Daoy (cell line): ENCODE measurements around the gene ONECUT1. TPM values are rescaled to one million over a fixed set of nuclear protein-coding genes. Genes with fewer than 3 reads are reported as not detected.

Source experiments
- DNase-seq: peaks from one replicate; pipeline ENCODE4 v3.0.0-alpha.2; 2015; ENCODE audit warnings: low read depth
- total RNA-seq: library from RNA; depleted of rRNA; stranded (reverse); fragments of >200 nt; shearing (Covaris generic); gene quantifications from 2 replicates; pipeline ENCODE4 v1.2.3, GENCODE V29; 2014

The ONECUT1 gene
- total RNA-seq, 1 experiment from 2014 or later, result not detected

DNA sequence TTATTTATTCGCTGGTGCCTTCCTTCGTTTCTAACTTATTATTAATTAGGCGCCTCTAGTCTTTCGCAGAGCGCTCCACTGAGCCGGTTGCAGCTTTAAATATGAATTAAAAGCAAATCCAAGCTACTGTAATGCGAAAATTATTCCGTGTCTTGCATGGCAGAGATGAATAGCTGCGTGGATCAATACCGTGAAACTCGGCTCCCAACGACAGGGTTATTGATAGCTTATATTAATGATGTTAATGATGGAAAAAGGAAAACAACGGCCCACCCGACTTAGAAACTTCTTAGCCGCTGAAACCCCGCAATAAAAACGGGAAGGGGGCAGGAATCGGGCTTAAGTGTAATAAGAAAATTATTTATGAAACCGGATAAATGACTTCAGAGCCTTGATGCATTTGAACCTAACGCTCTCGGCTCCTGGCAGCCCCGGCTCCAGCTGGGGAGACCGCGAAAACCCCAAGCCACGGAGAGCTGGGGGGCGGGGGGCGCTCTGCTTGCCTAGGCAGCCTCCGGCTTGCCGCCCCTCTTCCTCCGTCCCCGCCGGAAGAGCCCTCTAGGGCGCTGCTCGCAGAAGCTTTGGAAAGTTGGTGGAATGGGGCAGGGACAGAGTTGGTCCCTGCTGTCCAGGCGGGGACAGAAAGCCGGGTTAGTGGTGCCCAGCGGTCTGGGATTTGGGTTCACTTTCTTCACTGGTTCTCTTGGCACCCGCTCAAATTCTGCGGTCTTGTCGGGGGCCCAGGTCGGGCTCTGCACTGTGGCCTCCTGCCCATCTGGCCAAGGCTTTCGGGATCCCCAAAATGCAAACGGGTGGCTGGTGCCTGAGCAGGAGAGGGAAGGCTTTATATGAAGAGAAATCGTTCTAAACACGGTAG is 7.7 kb upstream of the ONECUT1 start:
- DNase-seq, result no peak

- DNase-seq, result no peak
Measured at GRCh38 chr15:52796753-52797520, 6.8 kb upstream of the ONECUT1 start.

DNA sequence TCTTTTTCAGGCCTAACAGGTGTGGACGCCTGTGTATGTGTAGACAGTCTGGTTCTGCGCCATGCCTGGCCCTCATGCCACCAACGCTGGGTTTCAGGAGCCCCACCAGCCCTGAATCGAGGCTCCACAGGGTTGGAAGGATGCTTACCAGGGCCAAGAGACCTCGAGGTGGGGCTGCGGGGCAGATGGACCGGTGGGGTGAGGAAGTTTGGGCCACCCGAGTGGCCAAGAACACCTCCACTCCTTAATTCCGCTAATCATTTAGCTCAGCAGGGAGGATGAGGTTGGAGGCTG is 6.0 kb upstream of the ONECUT1 start:
- DNase-seq, result no peak

DNA sequence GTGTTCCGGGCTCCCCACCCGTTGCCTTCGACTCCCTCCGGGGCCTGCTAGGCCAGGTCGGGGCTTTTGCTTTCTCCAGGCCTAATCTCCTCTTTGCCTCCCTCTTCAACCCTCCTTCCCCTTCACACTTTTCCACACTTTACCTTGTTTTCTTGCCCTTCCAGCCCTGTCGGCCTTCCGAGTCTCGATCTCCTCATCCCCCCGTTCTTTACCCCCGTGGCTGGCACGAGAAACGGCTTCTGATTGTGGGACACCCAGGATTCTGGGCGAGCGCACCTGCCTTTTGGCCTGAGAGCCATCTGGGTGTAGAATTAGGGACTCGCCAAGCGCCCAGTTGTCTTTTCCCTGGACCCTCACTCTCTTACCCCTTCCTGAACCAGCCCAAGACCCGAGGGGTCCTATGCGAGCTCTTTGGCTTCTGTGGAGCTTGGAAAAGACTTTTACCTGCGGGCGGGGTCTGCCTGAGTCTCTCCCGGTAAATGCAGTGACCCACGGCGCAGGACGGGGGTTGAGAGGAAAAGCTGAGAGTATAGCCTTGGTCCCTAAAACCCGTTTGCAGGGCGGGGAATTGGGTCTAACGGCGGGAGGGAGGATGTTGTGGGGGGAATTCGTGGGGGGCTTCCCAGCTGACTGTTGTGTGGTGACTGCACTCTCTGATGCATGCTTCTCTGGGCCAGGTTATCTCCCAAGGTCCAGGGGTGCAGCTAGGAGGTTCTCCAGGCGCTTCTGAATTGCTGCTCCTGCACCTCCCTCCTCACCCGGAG is 5.5 kb upstream of the ONECUT1 start:
- no peak for DNase-seq

DNA sequence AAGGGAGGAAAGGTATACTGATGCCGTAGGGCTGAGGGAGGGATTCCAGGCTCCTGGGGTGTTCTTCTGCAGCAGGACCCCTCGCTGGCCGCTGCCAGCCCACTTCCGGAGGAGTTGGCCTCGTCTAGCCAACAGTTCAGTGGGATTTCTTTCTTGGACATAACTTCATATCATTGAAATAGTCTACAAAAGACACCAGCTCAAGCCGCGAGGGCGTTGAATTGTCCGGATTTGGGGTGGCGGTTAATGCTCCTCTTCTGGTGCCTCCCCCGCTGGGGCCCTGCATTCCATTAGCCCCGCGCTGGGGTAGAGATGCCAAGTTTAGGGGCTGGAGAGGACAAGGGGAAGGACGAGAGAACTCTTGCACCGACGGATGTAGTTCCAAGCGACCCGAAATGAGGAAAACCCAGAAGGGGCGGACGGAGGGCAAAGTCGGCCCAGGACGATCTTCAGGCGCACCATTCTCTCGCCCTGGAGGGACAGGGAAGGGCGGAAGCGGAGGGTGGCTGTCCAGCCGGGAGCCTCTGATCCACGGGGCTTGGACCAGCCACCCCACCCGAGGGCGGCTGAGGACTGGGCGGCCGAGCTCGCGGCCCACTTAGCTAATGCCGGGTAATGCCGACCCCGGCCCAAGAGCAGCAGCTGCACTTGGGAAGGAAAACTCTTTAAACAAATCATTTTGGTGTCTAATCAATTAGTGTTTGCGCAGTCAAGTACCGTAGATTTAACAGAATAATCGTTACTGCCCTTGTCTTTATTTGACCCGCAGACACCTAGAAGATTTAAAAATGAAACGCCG is 4.7 kb upstream of the ONECUT1 start:
- no peak for DNase-seq

- DNase-seq, result no peak
Measured at GRCh38 chr15:52791776-52792175, 1.6 kb upstream of the ONECUT1 start.

GRCh38 chr15:52790941-52791751 is 1.0 kb upstream of the ONECUT1 start:
- DNase-seq, result peak; percentile 64

GRCh38 chr15:52789601-52790168 is 451 bp downstream of the ONECUT1 start:
- peak; percentile 77 for DNase-seq

- DNase-seq, result no peak
Measured at GRCh38 chr15:52789008-52789600, 1.0 kb downstream of the ONECUT1 start.

DNA sequence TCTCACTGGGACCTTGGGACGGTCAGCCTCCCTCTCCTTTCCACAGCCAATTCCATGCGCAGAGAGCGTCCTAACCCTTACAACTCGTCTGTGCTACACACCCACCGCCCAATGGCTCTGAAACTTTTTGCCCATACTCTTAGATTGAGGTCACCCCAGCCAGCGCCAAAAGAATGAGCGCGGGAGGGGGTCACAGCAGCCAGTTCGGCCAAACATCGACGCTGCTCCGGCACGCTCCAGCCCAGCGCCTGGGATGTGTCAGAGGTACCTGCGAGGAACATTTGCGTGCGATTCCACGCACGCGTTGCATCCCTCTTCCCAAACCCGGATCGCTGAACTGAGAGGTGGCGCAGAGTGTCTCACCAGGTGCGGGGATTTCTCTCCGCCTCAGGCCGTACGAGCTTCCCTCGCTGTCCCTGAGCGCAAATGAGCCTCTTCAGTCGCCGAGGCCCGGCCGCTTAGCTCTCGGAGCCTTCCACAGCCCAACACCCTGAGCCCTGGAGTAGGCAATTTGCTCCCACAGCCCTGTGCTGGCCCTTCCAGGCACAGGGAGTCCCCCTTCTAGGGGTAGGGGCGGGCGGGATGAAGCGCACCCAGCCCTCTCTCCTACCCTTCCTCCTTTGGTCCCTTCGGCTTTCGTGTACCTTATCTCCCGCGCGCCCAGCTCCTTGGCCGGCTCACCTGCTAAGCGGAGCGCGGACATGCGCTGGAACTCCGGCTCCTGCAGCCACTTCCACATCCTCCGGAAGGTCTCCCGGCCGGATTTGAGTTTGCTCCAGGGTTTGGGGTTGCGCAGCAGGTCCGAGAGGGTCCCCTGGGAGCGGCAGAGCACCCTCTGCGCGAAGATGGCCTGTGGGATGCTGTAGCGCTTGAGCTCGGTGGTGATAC is 1.8 kb downstream of the ONECUT1 start:
- peak; percentile 45 for DNase-seq

DNA sequence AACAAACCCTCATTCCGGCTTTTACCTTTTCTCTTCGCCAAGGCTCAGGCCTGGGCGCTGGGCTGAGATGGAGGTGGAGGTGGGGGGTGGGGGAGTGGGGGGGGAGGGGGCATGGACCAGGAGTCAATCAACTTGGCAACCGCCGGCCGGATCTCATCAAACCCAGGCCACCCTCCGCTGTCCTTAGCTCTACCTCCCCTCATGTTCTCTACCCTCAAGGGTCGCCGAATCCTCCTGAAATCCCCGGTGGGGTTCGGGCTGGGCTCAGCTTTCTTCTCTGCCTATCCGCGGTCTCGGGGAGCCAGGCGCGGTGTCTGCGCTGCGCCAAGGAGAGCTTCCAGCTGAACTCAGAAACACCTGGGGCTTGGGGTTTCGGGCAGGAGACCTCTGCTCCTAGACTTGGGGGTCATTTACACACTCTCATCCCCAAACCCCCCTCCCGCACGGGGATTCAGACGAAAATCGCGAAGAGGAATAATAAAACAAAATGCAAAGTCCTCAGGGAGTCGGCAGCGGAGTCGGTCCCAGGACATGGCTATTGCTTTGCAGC is 2.5 kb downstream of the ONECUT1 start:
- no peak for DNase-seq

- peak; percentile 58 for DNase-seq
Measured at GRCh38 chr15:52787123-52787503, 3.0 kb downstream of the ONECUT1 start.

GRCh38 chr15:52786436-52787122 is 3.6 kb downstream of the ONECUT1 start:
- DNase-seq, result no peak

DNA sequence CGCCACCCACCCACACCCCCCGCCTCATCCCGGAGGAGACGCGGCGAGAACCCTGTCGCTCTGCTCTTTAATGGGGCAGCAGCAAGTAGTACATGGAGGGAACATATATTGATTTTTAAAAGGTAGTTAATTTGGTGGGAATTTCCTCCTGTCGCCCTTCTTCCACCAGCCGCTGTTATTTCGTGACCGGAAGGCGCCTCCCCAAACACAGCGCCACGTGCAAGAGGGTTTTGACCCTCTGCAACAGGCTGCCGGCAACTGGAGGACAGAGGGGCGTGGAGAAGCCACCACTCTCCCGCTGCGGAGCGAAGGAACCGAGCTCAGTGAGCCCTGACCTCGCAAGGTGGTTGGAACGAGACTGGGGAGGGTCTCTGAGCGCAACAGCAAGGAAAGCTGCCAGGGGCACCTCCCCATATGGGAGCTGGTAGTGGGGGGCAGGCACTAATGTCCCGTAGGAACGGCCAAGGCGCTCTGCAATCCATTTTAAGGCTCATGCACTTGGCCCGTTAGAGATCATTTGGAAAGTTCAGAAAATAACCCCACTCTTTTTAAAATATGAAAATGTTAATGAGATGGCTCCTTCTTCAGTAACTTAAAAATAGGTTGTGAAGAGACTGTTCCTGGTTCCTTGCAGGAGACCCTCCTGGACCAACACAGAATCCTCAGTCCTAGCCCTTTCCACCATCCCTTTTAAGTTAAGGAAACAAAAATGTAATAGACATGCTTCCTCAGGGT is 4.3 kb downstream of the ONECUT1 start:
- DNase-seq, result no peak

GRCh38 chr15:52784799-52785671 is 5.1 kb downstream of the ONECUT1 start:
- DNase-seq, result peak; percentile 28
